ENCODE measurements around the gene MEGF11. TPM values are rescaled to one million over a fixed set of nuclear protein-coding genes. Genes with fewer than 3 reads are reported as not detected.

MEGF11 gene
- total RNA-seq, 1 experiment from 2014 or later, result not detected

- H3K4me2 ChIP-seq (ENCODE audit: low read length), result no peak overlapping the region
- H2AFZ ChIP-seq (ENCODE audit: low read length), result no peak overlapping the region
- TF ChIP-seq EZH2phosphoT487 (IDR thresholded peaks at IDR 0.05; ENCODE audit: borderline replicate concordance, low read length) (no peak), EZH2 (IDR thresholded peaks at IDR 0.05; ENCODE audit: low read length, unreplicated experiment) (no peak), CTCF (conservative IDR thresholded peaks at IDR 0.05; ENCODE audit: low read depth, low read length) (no peak)
- POLR2A ChIA-PET (ENCODE audit: unreplicated experiment), result no interaction called here
- H3K4me1 ChIP-seq (ENCODE audit: insufficient read depth, low read length), result peaks cover 33% of the 10 kb centered on the region
- BruUV-seq (replicated peaks), result no TSS peak
- no peaks in the 10 kb centered on the region for H3K9me3 ChIP-seq (ENCODE audit: low read length)
- no peak for ATAC-seq
- no peak overlapping the region for H3K9ac ChIP-seq (ENCODE audit: low read length)
- no peak overlapping the region for H3K27ac ChIP-seq (ENCODE audit: low read length)
- H3K79me2 ChIP-seq (ENCODE audit: low read length), result no peaks in the 10 kb centered on the region
- H3F3A ChIP-seq (ENCODE audit: low read length, unreplicated experiment), result no peaks in the 10 kb centered on the region
- DNase-seq, result no peak
- H3K4me3 ChIP-seq (ENCODE audit: low read length), result no peak overlapping the region
- H3K36me3 ChIP-seq (ENCODE audit: low read depth, low read length), result no peaks in the 10 kb centered on the region
- no peaks in the 10 kb centered on the region for H4K20me1 ChIP-seq (ENCODE audit: low read length)
- intact Hi-C loops (cut with micrococcal nuclease), result no loop called here
- no peaks in the 10 kb centered on the region for H3K9me2 ChIP-seq (replicated peaks; ENCODE audit: low read length)
- H3K27me3 ChIP-seq (ENCODE audit: low read length), result no peaks in the 10 kb centered on the region
- CTCF ChIA-PET, result no interaction called here
Measured at GRCh38 chr15:66023311-66023972, 230.1 kb downstream of the MEGF11 start.

GRCh38 chr15:66022163-66022525, 231.4 kb downstream of the MEGF11 start:
- H3K27me3 ChIP-seq (ENCODE audit: low read length), result no peaks in the 10 kb centered on the region
- H3K9ac ChIP-seq (ENCODE audit: low read length), result no peak overlapping the region
- no peaks in the 10 kb centered on the region for H3K36me3 ChIP-seq (ENCODE audit: low read depth, low read length)
- no TSS peak for BruUV-seq (replicated peaks)
- ChIA-PET CTCF (no interaction called here), POLR2A (ENCODE audit: unreplicated experiment) (no interaction called here)
- no peaks in the 10 kb centered on the region for H3K9me3 ChIP-seq (ENCODE audit: low read length)
- no peaks in the 10 kb centered on the region for H3K79me2 ChIP-seq (ENCODE audit: low read length)
- H3K4me3 ChIP-seq (ENCODE audit: low read length), result no peak overlapping the region
- no peaks in the 10 kb centered on the region for H4K20me1 ChIP-seq (ENCODE audit: low read length)
- peaks cover 22% of the 10 kb centered on the region for H3K4me1 ChIP-seq (ENCODE audit: insufficient read depth, low read length)
- no peak overlapping the region for H3K4me2 ChIP-seq (ENCODE audit: low read length)
- no peak for TF ChIP-seq EZH2phosphoT487 (IDR thresholded peaks at IDR 0.05; ENCODE audit: borderline replicate concordance, low read length)
- TF ChIP-seq CTCF (conservative IDR thresholded peaks at IDR 0.05; ENCODE audit: low read depth, low read length), result no peak
- no peak for TF ChIP-seq EZH2 (IDR thresholded peaks at IDR 0.05; ENCODE audit: low read length, unreplicated experiment)
- H3F3A ChIP-seq (ENCODE audit: low read length, unreplicated experiment), result no peaks in the 10 kb centered on the region
- DNase-seq (no peak), ATAC-seq (no peak)
- no peaks in the 10 kb centered on the region for H3K9me2 ChIP-seq (replicated peaks; ENCODE audit: low read length)
- no peak overlapping the region for H2AFZ ChIP-seq (ENCODE audit: low read length)
- H3K27ac ChIP-seq (ENCODE audit: low read length), result no peak overlapping the region
- intact Hi-C loops (cut with micrococcal nuclease), result no loop called here

- H3K9me2 ChIP-seq (replicated peaks; ENCODE audit: low read length), result no peaks in the 10 kb centered on the region
- no peaks in the 10 kb centered on the region for H3K36me3 ChIP-seq (ENCODE audit: low read depth, low read length)
- ChIA-PET CTCF (no interaction called here), POLR2A (ENCODE audit: unreplicated experiment) (no interaction called here)
- no peak for DNase-seq
- H3K4me3 ChIP-seq (ENCODE audit: low read length), result no peak overlapping the region
- H2AFZ ChIP-seq (ENCODE audit: low read length), result no peak overlapping the region
- H3F3A ChIP-seq (ENCODE audit: low read length, unreplicated experiment), result no peaks in the 10 kb centered on the region
- intact Hi-C loops (cut with micrococcal nuclease), result no loop called here
- ATAC-seq, result no peak
- H3K27ac ChIP-seq (ENCODE audit: low read length), result no peak overlapping the region
- no peak for TF ChIP-seq EZH2 (IDR thresholded peaks at IDR 0.05; ENCODE audit: low read length, unreplicated experiment)
- TF ChIP-seq EZH2phosphoT487 (IDR thresholded peaks at IDR 0.05; ENCODE audit: borderline replicate concordance, low read length), result no peak
- TF ChIP-seq CTCF (conservative IDR thresholded peaks at IDR 0.05; ENCODE audit: low read depth, low read length), result no peak
- BruUV-seq (replicated peaks), result no TSS peak
- no peaks in the 10 kb centered on the region for H3K79me2 ChIP-seq (ENCODE audit: low read length)
- H3K27me3 ChIP-seq (ENCODE audit: low read length), result no peaks in the 10 kb centered on the region
- H3K4me1 ChIP-seq (ENCODE audit: insufficient read depth, low read length), result peaks cover 18% of the 10 kb centered on the region
- H3K9ac ChIP-seq (ENCODE audit: low read length), result no peak overlapping the region
- H3K4me2 ChIP-seq (ENCODE audit: low read length), result no peak overlapping the region
- no peaks in the 10 kb centered on the region for H3K9me3 ChIP-seq (ENCODE audit: low read length)
- H4K20me1 ChIP-seq (ENCODE audit: low read length), result no peaks in the 10 kb centered on the region
Measured at GRCh38 chr15:66021496-66022162, 231.9 kb downstream of the MEGF11 start.
